Measurements from ENCODE around the gene BRCC3.
"Not testable (repeated sequence)": the region's sequence is repeated elsewhere in the genome, so short reads cannot be mapped to it uniquely, and the experiment has no call there.

DNA sequence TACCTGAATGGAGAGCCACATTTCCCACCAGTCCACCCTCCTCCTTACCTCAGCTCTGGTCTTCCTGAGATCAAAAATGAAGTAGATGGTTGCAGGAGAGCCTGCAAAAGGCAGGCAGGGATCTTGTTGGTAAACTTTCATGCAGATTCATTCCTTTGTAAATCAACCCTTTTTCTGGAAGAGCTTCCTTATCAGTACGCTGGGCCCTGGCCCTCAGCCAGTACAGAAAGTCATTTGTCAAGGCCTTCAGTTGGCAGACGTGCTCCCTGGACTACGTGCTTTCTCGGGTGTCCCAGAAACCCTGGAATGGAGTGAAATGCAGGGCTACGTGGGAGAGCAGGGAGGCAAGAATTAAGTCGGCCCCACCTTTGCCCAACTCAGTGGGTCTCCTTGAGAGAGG lies 76.3 kb downstream of the BRCC3 start:
- TF ChIP-seq, protein P1, sequence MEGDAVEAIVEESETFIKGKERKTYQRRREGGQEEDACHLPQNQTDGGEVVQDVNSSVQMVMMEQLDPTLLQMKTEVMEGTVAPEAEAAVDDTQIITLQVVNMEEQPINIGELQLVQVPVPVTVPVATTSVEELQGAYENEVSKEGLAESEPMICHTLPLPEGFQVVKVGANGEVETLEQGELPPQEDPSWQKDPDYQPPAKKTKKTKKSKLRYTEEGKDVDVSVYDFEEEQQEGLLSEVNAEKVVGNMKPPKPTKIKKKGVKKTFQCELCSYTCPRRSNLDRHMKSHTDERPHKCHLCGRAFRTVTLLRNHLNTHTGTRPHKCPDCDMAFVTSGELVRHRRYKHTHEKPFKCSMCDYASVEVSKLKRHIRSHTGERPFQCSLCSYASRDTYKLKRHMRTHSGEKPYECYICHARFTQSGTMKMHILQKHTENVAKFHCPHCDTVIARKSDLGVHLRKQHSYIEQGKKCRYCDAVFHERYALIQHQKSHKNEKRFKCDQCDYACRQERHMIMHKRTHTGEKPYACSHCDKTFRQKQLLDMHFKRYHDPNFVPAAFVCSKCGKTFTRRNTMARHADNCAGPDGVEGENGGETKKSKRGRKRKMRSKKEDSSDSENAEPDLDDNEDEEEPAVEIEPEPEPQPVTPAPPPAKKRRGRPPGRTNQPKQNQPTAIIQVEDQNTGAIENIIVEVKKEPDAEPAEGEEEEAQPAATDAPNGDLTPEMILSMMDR (IDR thresholded peaks at IDR 0.05), result not testable (repeated sequence)
- TF ChIP-seq POLR2A (IDR thresholded peaks at IDR 0.05), result not testable (repeated sequence)
